ENCODE data around the gene AQP12B.

DNA sequence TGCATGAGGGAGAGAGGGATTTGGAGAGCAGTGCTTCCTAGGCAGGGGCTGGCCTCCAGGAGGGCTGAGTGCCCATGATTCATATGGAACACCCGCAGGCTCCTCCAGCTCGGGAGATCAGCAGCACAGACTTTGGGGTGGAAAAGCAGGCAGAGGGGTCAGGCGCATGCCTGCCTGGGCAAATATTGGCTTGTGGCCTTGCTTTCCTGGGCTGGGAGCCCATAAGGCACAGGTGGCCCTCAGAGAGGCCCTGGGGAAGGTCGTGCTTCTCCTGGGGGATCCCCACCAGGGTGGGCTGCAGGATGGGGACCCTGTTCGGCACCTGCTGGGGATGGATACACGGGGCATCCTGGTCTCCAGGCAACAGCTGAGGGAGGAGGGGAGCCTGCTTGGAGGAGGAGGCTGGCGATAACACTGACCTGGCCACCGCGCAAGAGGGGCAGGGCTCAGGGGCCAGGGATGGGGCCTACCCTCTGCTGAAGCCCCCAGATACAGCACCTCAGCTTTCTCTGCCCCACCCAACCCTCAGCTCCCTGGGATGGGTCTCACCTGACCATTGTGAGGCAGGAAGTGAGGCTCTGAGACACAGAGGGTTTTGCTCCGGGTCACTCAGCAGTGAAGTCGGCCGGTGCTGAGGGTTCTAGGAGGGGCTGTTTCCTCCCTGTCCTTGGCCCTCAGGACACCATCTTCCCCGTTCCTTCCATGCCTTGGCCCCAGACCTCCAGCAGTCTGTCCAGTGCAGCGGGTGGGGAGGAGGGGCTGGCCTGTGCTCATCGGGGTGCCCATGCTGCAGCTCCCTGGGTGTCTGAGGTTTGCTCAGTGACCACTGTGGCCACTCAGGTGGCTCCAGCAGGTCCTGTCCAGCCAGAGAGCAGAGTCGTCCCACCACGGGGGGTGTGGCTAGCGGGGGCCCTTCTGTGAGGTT is 21.0 kb upstream of the AQP12B start:
- TF ChIP-seq CTCF (conservative IDR thresholded peaks at IDR 0.05) (no peak), ZFX (IDR thresholded peaks at IDR 0.05) (no peak)
